Measurements from ENCODE around the gene ZWILCH. TPM values are rescaled to one million over a fixed set of nuclear protein-coding genes. Genes with fewer than 3 reads are reported as not detected.
"Not testable (repeated sequence)": the region's sequence is repeated elsewhere in the genome, so short reads cannot be mapped to it uniquely, and the experiment has no call there.

The ZWILCH gene
- 73.1 and 87.0 TPM in 2 replicates for total RNA-seq (2014; rRNA removed; shearing (Covaris generic))

- DNase-seq (ENCODE audit: low read depth): peak; percentile 92
These were observed at the start of gene ZWILCH, which contains the start of gene RPL4 for GRCh38 chr15:66504563-66505429. Gene ZWILCH (plus strand): TSS chr15:66505326. CDS start chr15:66505339, 13 bp downstream. Gene RPL4 (minus strand): TSS chr15:66504855. CDS start chr15:66504790, 65 bp downstream.

- DNase-seq (ENCODE audit: low read depth): no peak
These were observed 48.9 kb upstream of the ZWILCH start for GRCh38 chr15:66456211-66456610.

GRCh38 chr15:66459818-66460615 lies 45.1 kb upstream of the ZWILCH start:
- DNase-seq (ENCODE audit: low read depth): no peak

DNA sequence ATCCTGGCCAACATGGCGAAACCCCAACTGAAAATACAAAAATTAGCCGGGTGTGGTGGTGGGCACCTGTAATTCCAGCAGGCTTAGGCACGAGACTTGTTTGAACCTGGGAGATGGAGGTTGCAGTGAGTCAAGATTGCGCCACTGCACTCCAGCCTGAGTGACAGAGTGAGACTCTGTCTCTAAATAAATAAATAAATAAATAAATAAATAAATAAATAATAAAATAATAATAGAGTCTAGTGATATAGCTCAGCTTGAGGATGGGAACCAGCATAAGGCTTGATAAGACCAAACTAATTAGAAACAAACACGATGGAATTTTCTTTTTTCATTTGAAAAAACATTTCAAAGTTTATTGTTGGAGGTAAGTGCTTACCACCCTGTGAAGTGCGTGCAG lies 43.8 kb upstream of the ZWILCH start:
- not testable (repeated sequence) for DNase-seq (ENCODE audit: low read depth)

- no peak for DNase-seq (ENCODE audit: low read depth)
These were observed 43.2 kb upstream of the ZWILCH start for GRCh38 chr15:66461917-66462316.

DNA sequence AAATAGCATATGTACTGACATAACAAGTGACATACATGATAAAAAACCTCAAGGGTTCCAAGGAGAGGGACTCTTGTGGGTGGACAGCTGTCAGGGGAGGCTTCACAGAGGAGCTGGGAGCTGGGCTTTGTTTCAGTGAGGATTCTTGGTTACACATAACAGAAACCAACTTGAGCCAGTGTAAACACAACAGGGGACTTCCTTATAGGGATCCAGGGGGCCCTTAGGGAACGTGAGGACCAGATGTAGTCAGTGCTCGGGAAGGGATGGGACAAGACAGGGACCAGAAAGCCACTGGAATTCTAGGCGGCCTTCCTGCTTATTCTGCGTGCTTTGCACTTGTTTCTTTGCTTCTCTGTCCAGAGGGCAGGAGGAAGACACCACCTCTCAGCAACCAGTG lies 42.5 kb upstream of the ZWILCH start:
- DNase-seq (ENCODE audit: low read depth): no peak

DNA sequence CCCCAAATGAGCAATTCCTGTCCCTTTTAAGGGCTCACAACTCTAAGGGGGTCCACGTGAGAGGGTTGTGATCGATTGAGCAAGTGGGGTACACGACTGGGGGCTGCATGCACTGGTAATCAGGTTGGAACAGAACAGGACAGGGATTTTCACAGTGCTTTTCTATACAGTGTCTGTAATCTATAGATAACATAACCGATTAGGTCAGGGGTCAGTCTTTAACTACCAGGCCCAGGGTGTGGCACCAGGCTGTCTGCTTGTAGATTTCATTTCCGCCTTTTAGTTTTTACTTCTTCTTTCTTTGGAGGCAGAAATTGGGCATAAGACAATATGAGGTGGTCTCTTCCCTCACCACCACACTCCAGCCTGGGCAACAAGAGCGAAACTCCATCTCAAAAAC lies 39.8 kb upstream of the ZWILCH start:
- DNase-seq (ENCODE audit: low read depth): not testable (repeated sequence)

- not testable (repeated sequence) for DNase-seq (ENCODE audit: low read depth)
These were observed 37.7 kb upstream of the ZWILCH start for GRCh38 chr15:66467162-66468040.

DNA sequence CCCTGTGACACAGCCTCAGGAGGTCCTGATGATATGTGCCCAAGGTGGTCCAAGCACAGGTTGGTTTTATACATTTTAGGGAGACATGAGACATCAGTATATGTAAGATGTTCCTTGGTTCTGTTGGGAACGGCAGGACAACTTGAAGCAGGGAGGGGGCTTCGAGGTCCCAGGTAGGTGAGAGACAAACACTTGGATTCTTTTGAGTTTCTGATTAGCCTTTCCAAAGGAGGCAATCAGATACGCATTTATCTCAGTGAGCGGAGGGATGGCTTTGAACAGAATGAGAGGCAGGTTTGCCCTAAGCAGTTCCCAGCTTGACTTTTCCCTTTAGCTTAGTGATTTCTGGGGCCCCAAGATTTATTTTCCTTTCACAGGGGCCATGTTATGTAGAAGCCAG lies 34.3 kb upstream of the ZWILCH start:
- not testable (repeated sequence) for DNase-seq (ENCODE audit: low read depth)

DNA sequence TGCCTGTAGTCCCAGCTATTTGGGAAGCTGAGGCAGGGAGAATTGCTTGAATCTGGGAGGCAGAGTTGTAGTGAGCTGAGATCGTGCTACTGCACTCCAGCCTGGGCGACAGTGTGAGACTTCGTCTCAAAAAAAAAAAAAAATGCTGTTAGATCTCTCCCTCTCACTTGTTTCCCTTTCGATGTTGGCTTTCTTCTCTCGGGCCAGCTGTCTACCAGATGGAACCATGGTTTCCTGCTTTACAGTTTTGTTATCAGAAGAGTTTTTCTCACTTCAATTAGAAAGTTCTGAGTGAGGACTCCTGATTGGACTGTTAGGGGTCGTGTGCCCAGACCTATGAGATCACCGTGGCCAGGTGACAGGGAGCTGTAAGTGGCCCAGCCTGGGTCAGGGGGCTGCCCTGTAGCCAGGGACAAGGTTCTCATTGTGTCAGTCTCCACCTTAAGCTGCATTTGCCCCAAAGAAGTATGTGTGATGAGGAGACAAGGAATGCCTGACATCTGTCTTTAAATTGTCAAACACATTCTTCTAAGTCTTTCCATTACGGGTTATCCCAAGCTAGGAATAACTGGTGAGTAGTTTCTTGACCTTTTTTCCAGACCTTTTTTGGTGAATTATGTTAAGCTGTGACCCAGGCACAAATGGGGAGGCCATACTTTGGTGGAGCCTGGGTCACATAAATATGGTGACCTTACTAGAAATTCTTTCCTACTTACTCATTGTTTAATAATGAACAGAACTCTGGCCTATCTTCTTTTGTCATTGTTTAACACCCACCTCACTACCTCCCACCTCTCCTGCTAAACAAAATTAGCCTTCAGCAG lies 32.7 kb upstream of the ZWILCH start:
- DNase-seq (ENCODE audit: low read depth): peak; percentile 31

GRCh38 chr15:66474135-66474534 lies 31.0 kb upstream of the ZWILCH start:
- no peak for DNase-seq (ENCODE audit: low read depth)

- no peak for DNase-seq (ENCODE audit: low read depth)
These were observed 30.2 kb upstream of the ZWILCH start for GRCh38 chr15:66474963-66475362.

DNA sequence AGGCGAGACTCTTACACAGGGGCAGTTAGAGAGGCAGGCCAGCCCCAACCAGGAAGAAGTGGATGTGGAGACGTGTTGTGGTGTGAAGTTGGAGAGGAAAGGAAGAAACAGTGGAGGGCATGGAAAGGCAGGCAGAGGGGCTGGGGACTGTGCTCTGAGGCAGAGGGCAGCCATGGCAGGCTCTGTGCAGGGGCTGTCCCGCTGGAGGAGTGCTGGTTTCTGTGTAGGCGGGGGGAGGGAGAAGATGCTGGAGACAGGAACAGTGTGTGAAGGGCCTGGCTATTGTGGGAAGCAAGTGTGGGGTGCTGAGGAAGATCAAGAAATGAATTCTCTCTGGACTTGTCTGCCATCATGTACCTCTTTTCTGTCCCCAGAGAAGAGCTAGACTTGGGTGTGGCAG lies 28.6 kb upstream of the ZWILCH start:
- no peak for DNase-seq (ENCODE audit: low read depth)

- no peak for DNase-seq (ENCODE audit: low read depth)
These were observed 28.1 kb upstream of the ZWILCH start for GRCh38 chr15:66477011-66477410.

- no peak for DNase-seq (ENCODE audit: low read depth)
These were observed 24.9 kb upstream of the ZWILCH start for GRCh38 chr15:66480267-66480666.

DNA sequence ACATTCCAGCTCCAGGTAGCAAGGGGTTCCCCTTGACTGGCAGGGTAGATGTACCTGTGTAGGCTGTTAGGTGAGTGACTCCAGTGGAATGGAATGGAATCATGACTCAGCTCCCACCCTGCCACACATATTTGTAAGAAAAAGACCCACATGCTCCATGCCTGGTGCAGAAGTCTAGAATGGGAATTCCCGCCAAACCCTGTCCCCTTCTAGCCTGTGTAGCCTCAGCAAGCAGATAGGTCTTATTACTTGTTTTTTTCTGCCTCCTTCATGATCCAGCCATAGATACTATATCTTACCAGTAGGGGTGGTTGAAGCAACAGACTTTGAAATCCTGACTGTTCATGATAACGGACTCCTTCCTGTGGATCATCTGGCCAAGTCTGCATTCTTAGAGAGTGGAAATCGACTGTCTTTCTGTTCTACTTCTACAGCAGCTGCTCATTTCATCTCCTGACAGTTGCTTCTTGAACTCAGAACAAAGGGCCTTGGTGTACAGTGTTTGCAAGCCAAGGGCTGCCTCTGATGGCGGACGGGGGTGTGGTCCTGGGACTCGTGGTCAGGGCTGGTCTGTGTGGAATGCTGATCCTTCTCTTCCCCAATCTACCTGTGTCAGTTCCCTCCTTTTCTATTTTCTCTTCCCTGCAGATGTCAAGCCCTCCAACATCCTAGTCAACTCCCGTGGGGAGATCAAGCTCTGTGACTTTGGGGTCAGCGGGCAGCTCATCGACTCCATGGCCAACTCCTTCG lies 23.8 kb upstream of the ZWILCH start:
- DNase-seq (ENCODE audit: low read depth): no peak

- DNase-seq (ENCODE audit: low read depth): no peak
These were observed 22.6 kb upstream of the ZWILCH start for GRCh38 chr15:66482539-66482938.

DNA sequence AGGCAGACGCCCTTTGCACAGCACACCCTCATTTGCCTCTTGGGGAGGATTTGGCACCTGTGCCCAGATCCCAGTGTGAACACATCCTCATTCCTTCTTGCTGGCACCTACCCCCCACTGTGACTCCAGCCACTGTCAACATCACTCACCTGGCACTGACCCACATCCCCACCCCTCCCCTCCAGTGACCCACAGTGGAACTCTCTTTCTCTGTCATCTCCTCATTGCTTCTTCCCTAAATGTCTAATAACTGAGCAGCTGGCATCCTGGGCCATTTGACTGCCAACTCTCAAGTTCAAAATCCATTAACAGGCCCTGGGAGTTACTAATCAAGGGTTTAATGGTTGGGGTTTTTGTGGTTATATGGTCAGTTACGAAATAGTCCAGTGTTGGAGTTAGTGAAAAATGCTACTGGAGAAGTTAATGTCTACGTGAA lies 22.0 kb upstream of the ZWILCH start:
- peak; percentile 75 for DNase-seq (ENCODE audit: low read depth)

- no peak for DNase-seq (ENCODE audit: low read depth)
These were observed 20.5 kb upstream of the ZWILCH start for GRCh38 chr15:66484539-66485112.

GRCh38 chr15:66486887-66487286 lies 18.2 kb upstream of the ZWILCH start:
- DNase-seq (ENCODE audit: low read depth): no peak

All from RPMI7951 (cell line).